Keratinocyte (primary cell): ENCODE results near the gene TBC1D25. TPM values are rescaled to one million over a fixed set of nuclear protein-coding genes. Genes with fewer than 3 reads are reported as not detected.

Experiments used
- DNase-seq: peaks from one replicate; pipeline ENCODE4 v3.0.0-alpha.2; 2011; ENCODE audit warnings: low read depth, missing footprints, low spot score
- FAIRE-seq: peaks from 2 replicates; lab custom pipeline; 2011; peaks lifted over from hg19 to GRCh38; lab: Jason Lieb, UNC
- H2AFZ ChIP-seq: 2 replicates; pipeline ENCODE4 v1.6.0; 2012; ENCODE audit warnings: low read length, control low read depth, inconsistent platforms; ENCODE audit not compliant: control insufficient read depth
- H3K27ac ChIP-seq: 2 replicates; pipeline ENCODE4 v1.5.1; 2011; ENCODE audit warnings: low read length; ENCODE audit not compliant: control insufficient read depth, insufficient read depth
- H3K27me3 ChIP-seq: 3 replicates; pipeline ENCODE4 v1.6.0; 2011; ENCODE audit warnings: low read length; ENCODE audit not compliant: control insufficient read depth, insufficient read depth; ENCODE audit errors: extremely low read depth
- H3K36me3 ChIP-seq, 2 experiments: 2 replicates in 1 of 2; 3 replicates in 1 of 2; pipeline ENCODE4 v1.5.1; 2011; ENCODE audit warnings: low read length in 2 of 2, mild to moderate bottlenecking in 1 of 2; ENCODE audit not compliant: control insufficient read depth in 2 of 2, insufficient read depth in 2 of 2; ENCODE audit errors: extremely low read depth in 1 of 2
- H3K4me1 ChIP-seq: 3 replicates; pipeline ENCODE4 v1.5.1; 2011; ENCODE audit warnings: low read length; ENCODE audit not compliant: control insufficient read depth, insufficient read depth; ENCODE audit errors: extremely low read depth
- H3K4me2 ChIP-seq: 3 replicates; pipeline ENCODE4 v1.6.0; 2011; ENCODE audit warnings: low read depth, low read length; ENCODE audit not compliant: control insufficient read depth, insufficient read depth; ENCODE audit errors: extremely low read depth
- H3K4me3 ChIP-seq, 3 experiments: fragments of 200-600 bp in 1 of 3; sonication (generic) in 1 of 3; 2 replicates in 2 of 3; 3 replicates in 1 of 3; pipeline ENCODE4 v1.5.1; 2011 to 2016; ENCODE audit warnings: low read length in 3 of 3, mild to moderate bottlenecking in 3 of 3, control low read depth in 2 of 3, inconsistent platforms in 1 of 3, low read depth in 1 of 3, mixed read lengths in 1 of 3, mixed run types in 1 of 3, moderate library complexity in 1 of 3; ENCODE audit not compliant: control insufficient read depth in 2 of 3, insufficient read depth in 2 of 3; ENCODE audit errors: extremely low read depth in 1 of 3
- H3K79me2 ChIP-seq: 2 replicates; pipeline ENCODE4 v1.6.0; 2012; ENCODE audit warnings: low read length; ENCODE audit not compliant: control insufficient read depth, insufficient read depth
- H3K9ac ChIP-seq: 3 replicates; pipeline ENCODE4 v1.6.0; 2011; ENCODE audit warnings: low read length; ENCODE audit not compliant: control insufficient read depth, insufficient read depth; ENCODE audit errors: extremely low read depth
- H3K9me1 ChIP-seq: 3 replicates; pipeline ENCODE4 v1.6.0; 2011; ENCODE audit warnings: low read length; ENCODE audit not compliant: control insufficient read depth, insufficient read depth; ENCODE audit errors: extremely low read depth
- H3K9me3 ChIP-seq: 2 replicates; pipeline ENCODE4 v1.5.1; 2012; ENCODE audit warnings: low read depth, low read length; ENCODE audit not compliant: control insufficient read depth
- H4K20me1 ChIP-seq: 3 replicates; pipeline ENCODE4 v1.6.0; 2011; ENCODE audit warnings: low read length; ENCODE audit not compliant: control insufficient read depth, insufficient read depth; ENCODE audit errors: extremely low read depth
- CTCF ChIP-seq, 3 experiments: IDR thresholded peaks in 1 of 3; conservative IDR thresholded peaks in 1 of 3; optimal IDR thresholded peaks in 1 of 3; 2 replicates in 2 of 3; 3 replicates in 1 of 3; pipeline versions ENCODE3 to v1.5.1; 2011; ENCODE audit warnings: low read length in 3 of 3, mild to moderate bottlenecking in 3 of 3, moderate library complexity in 2 of 3, control low read depth in 1 of 3, inconsistent platforms in 1 of 3; ENCODE audit not compliant: insufficient read depth in 2 of 3; ENCODE audit errors: extremely low read depth in 1 of 3
- EZH2 ChIP-seq: IDR thresholded peaks from one replicate; pipeline ENCODE4 v1.6.1; 2012; ENCODE audit warnings: inconsistent platforms, mild to moderate bottlenecking, low read length, moderate library complexity
- dilution Hi-C: fragments of 300-500 bp; cut with MboI; formaldehyde crosslinking; loops from one replicate; pipeline ENCODE4 v1.7.0; 2020; ENCODE audit warnings: low sequenced_read_pairs; ENCODE audit not compliant: extremely low pct_ligation_motif_present
- polyA plus RNA-seq, 5 experiments: library from polyadenylated mRNA; depleted of rRNA in 3 of 5; stranded (reverse) in 3 of 5; stranded (forward) in 1 of 5; unstranded in 1 of 5; fragments of >200 nt; gene quantifications; 1 replicate in 1 of 5; 2 replicates in 3 of 5; 3 replicates in 1 of 5; pipeline versions ENCODE4 v1.2.1 to v1.2.3, GENCODE V29; 2011 to 2012; ENCODE audit warnings: missing spikeins in 2 of 5, low read depth in 1 of 5, low replicate concordance in 1 of 5
- small RNA-seq, 3 experiments: library from RNA; depleted of rRNA; stranded (forward); fragments of <200 nt; gene quantifications; one replicate each; pipeline ENCODE3, GENCODE V24; 2012; ENCODE audit warnings: low read depth in 3 of 3, low replicate concordance in 1 of 3; ENCODE audit not compliant: insufficient read length in 3 of 3

Gene TBC1D25
- polyA plus RNA-seq, 1 donor (not counting 4 experiments of a cell fraction or from before 2014, with no cell fraction given), result 9.2 TPM

GRCh38 chrX:48611703-48612102, 72.2 kb downstream of the TBC1D25 start:
- Histone ChIP-seq H3K36me3 (no peaks in the 10 kb centered on the region), H3K4me3 (no peak overlapping the region), H2AFZ (no peak overlapping the region), H4K20me1 (no peaks in the 10 kb centered on the region), H3K9me3 (no peaks in the 10 kb centered on the region), H3K9ac (no peak overlapping the region), H3K27me3 (no peaks in the 10 kb centered on the region), H3K4me1 (no peaks in the 10 kb centered on the region), H3K79me2 (no peaks in the 10 kb centered on the region), H3K27ac (no peak overlapping the region), H3K4me2 (no peak overlapping the region), H3K9me1 (no peaks in the 10 kb centered on the region)
- no peak for DNase-seq
- FAIRE-seq, result no peak
- no peak for TF ChIP-seq CTCF (optimal IDR thresholded peaks at IDR 0.05 in 1 of 3, IDR thresholded peaks at IDR 0.05 in 1 of 3, conservative IDR thresholded peaks at IDR 0.05 in 1 of 3; ENCODE audit: extremely low read depth in 1 of 3, insufficient read depth in 2 of 3, low read length in 3 of 3)
- TF ChIP-seq EZH2, result no peak
- dilution Hi-C loops, result no loop called here

Small RNAs within 50 kb of the gene (small RNA-seq; reads per million reads assigned to genes)
- gene MRPL32P1, result 0 reads per million in 3 experiments

Other genes starting within 250 kb of the TBC1D25 start
- gene SSX3, start 183.0 kb upstream of the TBC1D25 start, polyA plus RNA-seq, result not detected in 3 replicates
- gene SSX4, start 156.2 kb upstream of the TBC1D25 start, polyA plus RNA-seq, result not detected in 3 replicates
- not detected in 3 replicates for gene SSX4B, start 127.8 kb upstream of the TBC1D25 start, polyA plus RNA-seq
- 199 to 339 TPM (median 316 TPM) in 3 replicates for gene SLC38A5, start 69.5 kb upstream of the TBC1D25 start, polyA plus RNA-seq
- 60.6 to 93.4 TPM (median 62.7 TPM) in 3 replicates for gene FTSJ1, start 63.5 kb upstream of the TBC1D25 start, polyA plus RNA-seq
- gene PORCN, start 30.7 kb upstream of the TBC1D25 start, polyA plus RNA-seq, result 52.2 to 78.4 TPM (median 69.3 TPM) in 3 replicates
- gene EBP, start 17.9 kb upstream of the TBC1D25 start, polyA plus RNA-seq, result 157 to 285 TPM (median 194 TPM) in 3 replicates
- gene RBM3, start 34.8 kb downstream of the TBC1D25 start, polyA plus RNA-seq, result 237 to 327 TPM (median 282 TPM) in 3 replicates
- 32.8 to 48.0 TPM (median 40.6 TPM) in 3 replicates for gene WDR13, start 57.8 kb downstream of the TBC1D25 start, polyA plus RNA-seq
- 0.05 to 0.09 TPM (median 0.07 TPM) in 3 replicates for gene WAS, start 144.1 kb downstream of the TBC1D25 start, polyA plus RNA-seq
- 3.1 to 9.4 TPM (median 4.9 TPM) in 3 replicates for gene SUV39H1, start 157.0 kb downstream of the TBC1D25 start, polyA plus RNA-seq
- not detected in 3 replicates for gene GLOD5, start 222.0 kb downstream of the TBC1D25 start, polyA plus RNA-seq
- gene GATA1, start 246.9 kb downstream of the TBC1D25 start, polyA plus RNA-seq, result not detected in 3 replicates